Measurements from ENCODE around the gene LYPD8.

- TF ChIP-seq CTCF (IDR thresholded peaks at IDR 0.05) (peak in 1 of 6 experiments; percentile 14), POLR2A (IDR thresholded peaks at IDR 0.05) (no peak)
These were observed 51.9 kb downstream of the LYPD8 start for GRCh38 chr1:248703674-248704073.
